Measurements from ENCODE around the gene OSBPL8.

DNA sequence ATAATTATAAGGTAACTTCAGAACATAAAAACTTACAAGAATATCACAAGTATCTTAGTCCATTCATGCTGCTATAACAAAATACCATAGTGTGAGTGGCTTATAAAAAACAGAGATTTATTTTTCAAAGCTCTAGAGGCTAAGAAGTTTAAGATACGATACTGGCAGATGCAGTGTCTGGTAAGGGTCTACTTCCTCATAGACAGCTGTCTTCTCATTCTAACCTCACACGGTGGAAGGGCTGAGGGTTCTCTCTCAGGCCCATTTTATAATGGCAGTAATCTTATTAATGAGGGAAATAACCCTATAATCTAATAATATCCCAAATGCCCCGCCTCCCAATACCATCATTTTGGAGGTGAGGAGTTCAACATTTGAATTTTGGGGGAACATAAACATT is 23.7 kb upstream of the OSBPL8 start:
- TF ChIP-seq, protein P1, sequence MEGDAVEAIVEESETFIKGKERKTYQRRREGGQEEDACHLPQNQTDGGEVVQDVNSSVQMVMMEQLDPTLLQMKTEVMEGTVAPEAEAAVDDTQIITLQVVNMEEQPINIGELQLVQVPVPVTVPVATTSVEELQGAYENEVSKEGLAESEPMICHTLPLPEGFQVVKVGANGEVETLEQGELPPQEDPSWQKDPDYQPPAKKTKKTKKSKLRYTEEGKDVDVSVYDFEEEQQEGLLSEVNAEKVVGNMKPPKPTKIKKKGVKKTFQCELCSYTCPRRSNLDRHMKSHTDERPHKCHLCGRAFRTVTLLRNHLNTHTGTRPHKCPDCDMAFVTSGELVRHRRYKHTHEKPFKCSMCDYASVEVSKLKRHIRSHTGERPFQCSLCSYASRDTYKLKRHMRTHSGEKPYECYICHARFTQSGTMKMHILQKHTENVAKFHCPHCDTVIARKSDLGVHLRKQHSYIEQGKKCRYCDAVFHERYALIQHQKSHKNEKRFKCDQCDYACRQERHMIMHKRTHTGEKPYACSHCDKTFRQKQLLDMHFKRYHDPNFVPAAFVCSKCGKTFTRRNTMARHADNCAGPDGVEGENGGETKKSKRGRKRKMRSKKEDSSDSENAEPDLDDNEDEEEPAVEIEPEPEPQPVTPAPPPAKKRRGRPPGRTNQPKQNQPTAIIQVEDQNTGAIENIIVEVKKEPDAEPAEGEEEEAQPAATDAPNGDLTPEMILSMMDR (IDR thresholded peaks at IDR 0.05 in 4 of 5, conservative IDR thresholded peaks at IDR 0.05 in 1 of 5), result no peak
- TF ChIP-seq POLR2A (IDR thresholded peaks at IDR 0.05), result no peak
